NCI-H510A treated with DMSO at 0.1 percent for 48 hours (cell line): ENCODE data around the gene PCDHA12.
A peak's percentile ranks its signal among the peaks of the same experiment; 100 is the strongest.
"Not testable (repeated sequence)": the region's sequence is repeated elsewhere in the genome, so short reads cannot be mapped to it uniquely, and the experiment has no call there.

Experiments used
- DNase-seq: peaks from one replicate; lab custom pipeline; 2025; lab: John Stamatoyannopoulos, UW

The PCDHA12 gene

GRCh38 chr5:140862441-140863295, 12.4 kb upstream of the PCDHA12 start:
- no peak for DNase-seq

- no peak for DNase-seq
Measured at GRCh38 chr5:140868721-140869554, 6.2 kb upstream of the PCDHA12 start, which contains the start of gene PCDHA11. Gene PCDHA11 (plus strand): TSS chr5:140868957. CDS start chr5:140869104, 147 bp downstream.

GRCh38 chr5:140869555-140869886, 5.6 kb upstream of the PCDHA12 start:
- no peak for DNase-seq

DNA sequence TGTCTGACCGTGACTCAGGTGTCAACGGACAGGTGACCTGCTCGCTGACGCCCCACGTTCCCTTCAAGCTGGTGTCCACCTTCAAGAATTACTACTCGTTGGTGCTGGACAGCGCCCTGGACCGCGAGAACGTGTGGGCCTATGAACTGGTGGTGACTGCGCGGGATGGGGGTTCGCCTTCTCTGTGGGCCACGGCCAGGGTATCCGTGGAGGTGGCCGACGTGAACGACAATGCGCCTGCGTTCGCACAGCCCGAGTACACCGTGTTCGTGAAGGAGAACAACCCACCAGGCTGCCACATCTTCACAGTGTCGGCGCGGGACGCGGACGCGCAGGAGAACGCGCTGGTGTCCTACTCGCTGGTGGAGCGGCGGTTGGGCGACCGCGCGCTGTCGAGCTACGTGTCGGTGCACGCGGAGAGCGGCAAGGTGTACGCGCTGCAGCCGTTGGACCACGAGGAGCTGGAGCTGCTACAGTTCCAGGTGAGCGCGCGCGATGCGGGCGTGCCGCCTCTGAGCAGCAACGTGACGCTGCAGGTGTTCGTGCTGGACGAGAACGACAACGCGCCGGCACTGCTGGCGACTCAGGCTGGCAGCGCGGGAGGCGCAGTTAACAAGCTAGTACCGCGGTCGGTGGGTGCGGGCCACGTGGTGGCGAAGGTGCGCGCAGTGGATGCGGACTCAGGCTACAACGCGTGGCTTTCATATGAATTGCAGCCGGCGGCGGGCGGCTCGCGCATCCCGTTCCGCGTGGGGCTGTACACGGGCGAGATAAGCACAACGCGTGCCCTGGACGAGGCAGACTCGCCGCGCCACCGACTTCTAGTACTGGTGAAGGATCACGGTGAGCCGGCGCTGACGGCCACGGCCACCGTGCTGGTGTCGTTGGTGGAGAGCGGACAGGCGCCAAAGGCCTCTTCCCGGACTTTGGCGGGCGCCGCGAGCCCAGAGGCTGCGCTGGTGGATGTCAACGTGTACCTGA, 4.6 kb upstream of the PCDHA12 start:
- no peak for DNase-seq

- not testable (repeated sequence) for DNase-seq
Measured at GRCh38 chr5:140876541-140877261, 1.6 kb downstream of the PCDHA12 start.

DNA sequence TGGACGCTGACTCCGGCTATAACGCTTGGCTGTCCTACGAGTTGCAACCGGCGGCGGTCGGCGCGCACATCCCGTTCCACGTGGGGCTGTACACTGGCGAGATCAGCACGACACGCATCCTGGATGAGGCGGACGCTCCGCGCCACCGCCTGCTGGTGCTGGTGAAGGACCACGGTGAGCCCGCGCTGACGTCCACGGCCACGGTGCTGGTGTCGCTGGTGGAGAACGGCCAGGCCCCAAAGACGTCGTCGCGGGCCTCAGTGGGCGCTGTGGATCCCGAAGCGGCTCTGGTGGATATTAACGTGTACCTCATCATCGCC, 2.1 kb downstream of the PCDHA12 start:
- DNase-seq, result no peak

GRCh38 chr5:140881889-140882590, 6.9 kb downstream of the PCDHA12 start, which contains the start of gene PCDHA13:
Gene PCDHA13 (plus strand): TSS chr5:140882124. CDS start chr5:140882269, 145 bp downstream.
- DNase-seq, result no peak

- DNase-seq, result no peak
Measured at GRCh38 chr5:140882591-140882899, 7.4 kb downstream of the PCDHA12 start.

DNA sequence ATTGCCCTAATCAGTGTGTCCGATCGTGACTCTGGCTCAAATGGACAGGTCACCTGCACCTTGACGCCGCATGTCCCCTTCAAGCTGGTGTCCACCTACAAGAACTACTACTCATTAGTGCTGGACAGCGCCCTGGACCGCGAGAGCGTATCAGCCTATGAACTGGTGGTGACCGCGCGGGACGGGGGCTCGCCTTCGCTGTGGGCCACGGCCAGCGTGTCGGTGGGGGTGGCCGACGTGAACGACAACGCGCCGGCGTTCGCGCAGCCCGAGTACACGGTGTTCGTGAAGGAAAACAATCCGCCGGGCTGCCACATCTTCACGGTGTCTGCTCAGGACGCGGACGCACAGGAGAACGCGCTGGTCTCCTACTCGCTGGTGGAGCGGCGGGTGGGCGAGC, 8.3 kb downstream of the PCDHA12 start:
- no peak for DNase-seq

GRCh38 chr5:140883927-140884697, 9.0 kb downstream of the PCDHA12 start:
- no peak for DNase-seq

DNA sequence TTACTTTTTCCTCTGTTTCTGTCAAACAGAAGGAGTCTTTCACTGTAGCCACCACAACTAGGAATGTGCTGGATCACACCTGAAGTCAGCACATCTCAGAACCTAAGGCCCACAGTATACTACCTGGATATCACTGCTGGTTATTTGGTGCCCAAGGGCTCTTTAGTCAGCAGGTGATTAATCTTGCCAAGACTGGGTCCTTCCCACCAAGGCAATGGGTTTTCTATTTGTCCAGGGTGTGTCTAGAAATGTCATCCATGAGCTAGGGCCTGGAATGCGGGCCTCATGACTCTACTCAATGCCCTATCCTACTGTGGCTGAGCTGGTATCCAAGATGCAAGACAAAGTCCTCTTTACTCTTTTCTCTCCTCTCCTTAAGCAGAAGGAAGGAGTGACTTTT, 41.2 kb downstream of the PCDHA12 start:
- no peak for DNase-seq

- no peak for DNase-seq
Measured at GRCh38 chr5:140923601-140924000, 48.5 kb downstream of the PCDHA12 start.

DNA sequence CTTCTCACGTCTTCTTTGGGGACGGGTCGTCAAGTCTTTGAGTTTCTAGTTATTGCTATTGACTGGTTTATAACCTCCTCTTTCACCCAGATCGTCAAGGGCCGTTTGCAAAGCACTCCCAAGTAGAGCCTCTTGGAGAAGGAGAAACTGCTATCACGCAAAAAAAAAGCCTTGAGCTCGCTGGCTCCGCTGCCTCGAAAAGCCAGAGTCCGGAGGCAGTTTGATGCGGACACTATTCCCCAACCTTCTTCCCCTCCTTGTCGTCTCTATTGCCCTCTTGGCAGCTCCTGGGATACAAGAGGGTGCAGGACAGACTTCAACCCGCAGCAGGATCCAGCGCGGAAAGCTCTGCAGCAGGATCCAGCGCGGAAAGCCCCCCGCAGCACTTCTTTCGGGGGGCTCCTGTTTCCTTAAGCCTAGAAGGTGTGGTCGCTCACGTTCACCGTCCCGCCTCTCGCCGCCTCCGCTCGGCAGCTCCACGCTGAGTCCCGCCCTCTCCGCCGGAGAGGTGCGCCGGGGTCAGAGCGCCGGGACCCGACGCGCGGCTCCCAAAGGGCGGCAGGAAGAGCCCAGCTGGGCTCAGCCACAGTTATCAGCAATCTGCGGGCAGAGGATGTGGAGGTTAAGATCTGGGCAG, 50.8 kb downstream of the PCDHA12 start, which contains the start of gene PCDHAC1:
PCDHAC1 (plus strand) TSS at position 494 of the 637 bp plus-strand sequence. CDS start 594 bp downstream, outside the sequence.
- peak; percentile 60 for DNase-seq

GRCh38 chr5:140926443-140927227, 51.5 kb downstream of the PCDHA12 start:
- peak; percentile 62 for DNase-seq

DNA sequence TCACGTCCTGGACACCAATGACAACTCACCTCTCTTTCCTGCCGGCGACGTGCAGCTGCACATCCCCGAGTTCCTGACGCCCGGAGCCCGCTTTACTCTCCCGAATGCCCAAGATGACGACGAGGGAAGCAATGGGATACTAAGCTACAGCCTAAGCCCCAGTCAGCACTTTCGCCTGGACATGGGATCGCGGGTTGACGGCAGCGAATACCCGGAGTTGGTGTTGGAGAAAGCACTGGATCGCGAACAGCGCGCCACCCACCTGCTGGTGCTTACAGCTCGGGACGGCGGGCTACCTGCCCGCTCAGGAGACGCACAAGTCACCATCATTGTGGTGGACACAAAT, 52.1 kb downstream of the PCDHA12 start:
- no peak for DNase-seq
